Esophagus muscularis mucosa (tissue), 4 donors: Measurements from ENCODE around the gene ZNF862. TPM values are rescaled to one million over a fixed set of nuclear protein-coding genes. Genes with fewer than 3 reads are reported as not detected.

ENCODE experiments used
- DNase-seq: peaks from one replicate; pipeline ENCODE4 v3.0.0-alpha.2; 2017; ENCODE audit errors: extremely low spot score
- H3K27ac ChIP-seq, 4 donors: fragments of 200-600 bp; sonication (generic); replicated peaks in 1 of 4; 1 replicate in 3 of 4; 2 replicates in 1 of 4; pipeline ENCODE4 v1.5.1; 2016 to 2019; ENCODE audit warnings: mild to moderate bottlenecking in 1 of 4
- H3K27me3 ChIP-seq, 4 donors: fragments of 200-600 bp; sonication (generic); one replicate each; pipeline versions ENCODE4 v1.5.1 to v1.6.0; 2016 to 2019
- H3K36me3 ChIP-seq, 4 donors: fragments of 200-600 bp; sonication (generic); one replicate each; pipeline ENCODE4 v1.5.1; 2016 to 2019
- H3K4me1 ChIP-seq, 4 donors: fragments of 200-600 bp; sonication (generic); one replicate each; pipeline ENCODE4 v1.5.1; 2016 to 2019
- H3K4me3 ChIP-seq, 4 donors: fragments of 200-600 bp; sonication (generic); 1 replicate in 2 of 4; 2 replicates in 2 of 4; pipeline ENCODE4 v1.5.1; 2016 to 2019; ENCODE audit warnings: mild to moderate bottlenecking in 4 of 4, moderate library complexity in 1 of 4
- H3K9me3 ChIP-seq, 4 donors: fragments of 200-600 bp; sonication (generic); 1 replicate in 3 of 4; 2 replicates in 1 of 4; pipeline ENCODE4 v1.5.1; 2016 to 2019
- EP300 ChIP-seq: sonication (generic); formaldehyde crosslinking; IDR thresholded peaks from one replicate; pipeline ENCODE4 v1.6.1; 2017; ENCODE audit warnings: antibody characterized with exemption
- POLR2A ChIP-seq: fragments of 450-650 bp; IDR thresholded peaks from one replicate; pipeline ENCODE4 v1.6.1; 2017; ENCODE audit warnings: antibody characterized with exemption, moderate library complexity, mild to moderate bottlenecking, low read depth
- POLR2AphosphoS5 ChIP-seq, 2 donors: sonication (generic); formaldehyde crosslinking; IDR thresholded peaks; one replicate each; pipeline ENCODE4 v1.6.1; 2017; ENCODE audit warnings: antibody characterized with exemption in 2 of 2
- WGBS: methylation state at CpG from one replicate; pipeline ENCODE4 v1.1.5; 2018; 5-methylcytosine and 5-hydroxymethylcytosine counted together
- intact Hi-C: fragments of 100-400 bp; cut with DNase I; formaldehyde crosslinking; loops from one replicate; pipeline ENCODE4 v1.15.1; 2023
- total RNA-seq, 4 donors: library from RNA; depleted of rRNA; stranded (reverse); fragments of >200 nt; gene quantifications; one replicate each; pipeline versions ENCODE4 v1.1.0 to v1.2.1, GENCODE V29; 2016
- TF ChIP-seq, protein P1 (sequence below), 3 experiments: fragments of 200-600 bp in 2 of 3; fragments of 450-650 bp in 1 of 3; sonication (generic) in 2 of 3; IDR thresholded peaks; one replicate each; pipeline ENCODE4 v1.5.1; 2017 to 2019; ENCODE audit warnings: antibody characterized with exemption in 3 of 3, mild to moderate bottlenecking in 2 of 3, moderate library complexity in 1 of 3

ZNF862 gene
- total RNA-seq, 4 donors from 2014 or later: 9.1 to 17.1 (median 13.3) TPM

GRCh38 chr7:149800169-149800555, 38.0 kb upstream of the ZNF862 start:
- H3K4me1 ChIP-seq: no peaks in the 10 kb centered on the region
- no peak overlapping the region for H3K27ac ChIP-seq
- peaks cover 0 to 7% (median 0%) of the 10 kb centered on the region in 4 donors for H3K27me3 ChIP-seq
- H3K9me3 ChIP-seq: no peaks in the 10 kb centered on the region
- no peaks in the 10 kb centered on the region for H3K36me3 ChIP-seq
- intact Hi-C loops: loop anchor here (10.0 kb wide), 1 partner anchor 245 kb away; no protein-coding TSS in a partner anchor
- 97% methylated on average over 9 of the region's 13 CpGs for WGBS
- TF ChIP-seq POLR2A: no peak
- TF ChIP-seq, protein P1, sequence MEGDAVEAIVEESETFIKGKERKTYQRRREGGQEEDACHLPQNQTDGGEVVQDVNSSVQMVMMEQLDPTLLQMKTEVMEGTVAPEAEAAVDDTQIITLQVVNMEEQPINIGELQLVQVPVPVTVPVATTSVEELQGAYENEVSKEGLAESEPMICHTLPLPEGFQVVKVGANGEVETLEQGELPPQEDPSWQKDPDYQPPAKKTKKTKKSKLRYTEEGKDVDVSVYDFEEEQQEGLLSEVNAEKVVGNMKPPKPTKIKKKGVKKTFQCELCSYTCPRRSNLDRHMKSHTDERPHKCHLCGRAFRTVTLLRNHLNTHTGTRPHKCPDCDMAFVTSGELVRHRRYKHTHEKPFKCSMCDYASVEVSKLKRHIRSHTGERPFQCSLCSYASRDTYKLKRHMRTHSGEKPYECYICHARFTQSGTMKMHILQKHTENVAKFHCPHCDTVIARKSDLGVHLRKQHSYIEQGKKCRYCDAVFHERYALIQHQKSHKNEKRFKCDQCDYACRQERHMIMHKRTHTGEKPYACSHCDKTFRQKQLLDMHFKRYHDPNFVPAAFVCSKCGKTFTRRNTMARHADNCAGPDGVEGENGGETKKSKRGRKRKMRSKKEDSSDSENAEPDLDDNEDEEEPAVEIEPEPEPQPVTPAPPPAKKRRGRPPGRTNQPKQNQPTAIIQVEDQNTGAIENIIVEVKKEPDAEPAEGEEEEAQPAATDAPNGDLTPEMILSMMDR (IDR thresholded peaks at IDR 0.05): no peak
- no peak for TF ChIP-seq EP300
- no peak for TF ChIP-seq POLR2AphosphoS5 (IDR thresholded peaks at IDR 0.05)
- H3K4me3 ChIP-seq: no peak overlapping the region
- no peak for DNase-seq

DNA sequence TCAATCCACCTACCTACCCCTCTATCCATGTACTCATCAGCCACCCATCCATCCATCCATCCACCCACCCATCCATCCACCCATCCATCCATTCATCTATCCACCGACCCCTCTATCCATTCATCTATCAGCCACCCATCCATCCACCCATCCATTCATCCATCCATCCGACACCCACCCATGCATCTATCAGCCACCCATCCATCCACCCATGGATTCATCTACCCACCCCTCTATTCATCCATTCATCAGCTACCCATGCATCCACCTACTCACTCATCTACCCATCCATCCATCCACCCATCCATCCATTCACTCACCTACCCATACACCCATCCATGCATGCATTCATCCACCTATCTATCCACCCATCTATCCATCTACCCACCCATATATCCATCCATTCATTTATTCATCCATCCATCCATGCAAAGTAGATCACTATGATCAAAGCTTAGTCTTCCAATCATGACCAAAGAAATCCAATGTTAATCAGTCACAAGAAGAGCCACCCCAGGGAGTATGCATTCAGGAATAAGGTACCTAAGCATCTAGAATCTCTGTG, 37.1 kb upstream of the ZNF862 start:
- no peaks in the 10 kb centered on the region for H3K4me1 ChIP-seq
- no peak for TF ChIP-seq POLR2A
- TF ChIP-seq EP300: no peak
- TF ChIP-seq, protein P1 (IDR thresholded peaks at IDR 0.05): no peak
- TF ChIP-seq POLR2AphosphoS5 (IDR thresholded peaks at IDR 0.05): no peak
- intact Hi-C loops: loop anchor here (10.0 kb wide), 1 partner anchor 244 kb away; no protein-coding TSS in a partner anchor
- no peak overlapping the region for H3K4me3 ChIP-seq
- H3K27ac ChIP-seq: no peak overlapping the region
- H3K27me3 ChIP-seq: peaks cover 0 to 15% (median 0%) of the 10 kb centered on the region in 4 donors
- WGBS: 95% methylated on average over 2 of the region's 2 CpGs
- H3K36me3 ChIP-seq: no peaks in the 10 kb centered on the region
- DNase-seq: no peak
- H3K9me3 ChIP-seq: no peaks in the 10 kb centered on the region

DNA sequence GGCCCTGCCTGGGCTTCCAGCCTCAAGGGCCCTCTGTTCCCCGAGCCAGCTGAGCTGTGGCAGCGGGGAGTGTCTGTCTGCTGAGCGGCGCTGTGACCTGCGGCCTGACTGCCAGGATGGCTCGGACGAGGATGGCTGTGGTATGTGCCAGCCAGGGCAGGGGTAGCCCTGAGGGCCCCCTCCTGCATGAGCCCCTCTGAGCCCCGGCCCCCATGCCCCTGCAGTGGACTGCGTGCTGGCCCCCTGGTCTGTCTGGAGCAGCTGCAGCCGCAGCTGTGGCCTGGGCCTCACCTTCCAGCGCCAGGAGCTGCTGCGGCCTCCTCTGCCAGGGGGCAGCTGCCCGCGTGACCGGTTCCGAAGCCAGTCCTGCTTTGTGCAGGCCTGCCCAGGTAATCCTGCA, 36.4 kb upstream of the ZNF862 start:
- no peak for DNase-seq
- H3K4me3 ChIP-seq: no peak overlapping the region
- intact Hi-C loops: loop anchor here (10.0 kb wide), 1 partner anchor 243 kb away; no protein-coding TSS in a partner anchor
- H3K27ac ChIP-seq: no peak overlapping the region
- no peaks in the 10 kb centered on the region for H3K36me3 ChIP-seq
- no peaks in the 10 kb centered on the region for H3K9me3 ChIP-seq
- 89% methylated on average over 9 of the region's 16 CpGs for WGBS
- H3K27me3 ChIP-seq: peaks cover 0 to 19% (median 0%) of the 10 kb centered on the region in 4 donors
- TF ChIP-seq POLR2A (no peak), EP300 (no peak), POLR2AphosphoS5 (IDR thresholded peaks at IDR 0.05) (no peak)
- TF ChIP-seq, protein P1 (IDR thresholded peaks at IDR 0.05): no peak
- no peaks in the 10 kb centered on the region for H3K4me1 ChIP-seq

- no peak overlapping the region for H3K27ac ChIP-seq
- no peak overlapping the region for H3K4me3 ChIP-seq
- peaks cover 0 to 14% (median 0%) of the 10 kb centered on the region in 4 donors for H3K27me3 ChIP-seq
- no peak for TF ChIP-seq EP300
- TF ChIP-seq POLR2AphosphoS5 (IDR thresholded peaks at IDR 0.05): no peak
- TF ChIP-seq, protein P1 (IDR thresholded peaks at IDR 0.05): no peak
- no peak for TF ChIP-seq POLR2A
- H3K9me3 ChIP-seq: no peaks in the 10 kb centered on the region
- intact Hi-C loops: loop anchor here (10.0 kb wide), 1 partner anchor 242 kb away; no protein-coding TSS in a partner anchor
- no peaks in the 10 kb centered on the region for H3K4me1 ChIP-seq
- H3K36me3 ChIP-seq: no peaks in the 10 kb centered on the region
- DNase-seq: no peak
- WGBS: 89% methylated on average over 11 of the region's 12 CpGs
These were observed 35.2 kb upstream of the ZNF862 start for GRCh38 chr7:149802966-149803365.
